ENCODE measurements around the gene EOGT.

EOGT gene

GRCh38 chr3:69058180-69058946 is 44.9 kb upstream of the EOGT start:
- peaks cover 64% of the 10 kb centered on the region for H3K36me3 ChIP-seq (ENCODE audit: insufficient read depth, low read length)
- peaks cover 16% of the 10 kb centered on the region for H3K4me1 ChIP-seq (ENCODE audit: insufficient read depth, low read length, poor library complexity, severe bottlenecking)
- no peaks in the 10 kb centered on the region for H3K9me3 ChIP-seq (ENCODE audit: insufficient read depth, low read depth, low read length)
- peak overlapping the region; percentile 48 for H3K4me2 ChIP-seq (ENCODE audit: low read depth, low read length, poor library complexity, severe bottlenecking)
- H3K27me3 ChIP-seq (ENCODE audit: insufficient read depth, low read length, poor library complexity, severe bottlenecking) = no peaks in the 10 kb centered on the region
- H2AFZ ChIP-seq (ENCODE audit: low read length) = no peak overlapping the region; the same call in 1 of the 2 replicates
- TF ChIP-seq EZH2phosphoT487 (IDR thresholded peaks at IDR 0.05; ENCODE audit: borderline replicate concordance) (no peak), CTCF (conservative IDR thresholded peaks at IDR 0.05; ENCODE audit: low read length) (no peak)
- peak overlapping the region; percentile 46 for H3K9ac ChIP-seq (ENCODE audit: low read depth, low read length, poor library complexity, severe bottlenecking)
- peak overlapping the region; percentile 21 for H3K4me3 ChIP-seq (ENCODE audit: low read length, poor library complexity, severe bottlenecking)
- no peaks in the 10 kb centered on the region for H3K9me2 ChIP-seq (replicated peaks; ENCODE audit: low read depth, low read length)
- H3K79me2 ChIP-seq (ENCODE audit: insufficient read depth, low read length) = no peaks in the 10 kb centered on the region
- H4K20me1 ChIP-seq (ENCODE audit: insufficient read depth, low read length, poor library complexity, severe bottlenecking) = no peaks in the 10 kb centered on the region
- no peaks in the 10 kb centered on the region for H3F3A ChIP-seq (ENCODE audit: low read depth)

- Histone ChIP-seq H2AFZ (ENCODE audit: low read length) (peak overlapping the region; percentile 49), H3K4me1 (ENCODE audit: insufficient read depth, low read length, poor library complexity, severe bottlenecking) (peaks cover 30% of the 10 kb centered on the region), H3K9ac (ENCODE audit: low read depth, low read length, poor library complexity, severe bottlenecking) (peak overlapping the region; percentile 86), H4K20me1 (ENCODE audit: insufficient read depth, low read length, poor library complexity, severe bottlenecking) (peaks cover 27% of the 10 kb centered on the region), H3F3A (ENCODE audit: low read depth) (no peaks in the 10 kb centered on the region), H3K79me2 (ENCODE audit: insufficient read depth, low read length) (peaks cover 45% of the 10 kb centered on the region), H3K9me2 (replicated peaks; ENCODE audit: low read depth, low read length) (no peaks in the 10 kb centered on the region), H3K27me3 (ENCODE audit: insufficient read depth, low read length, poor library complexity, severe bottlenecking) (no peaks in the 10 kb centered on the region), H3K4me2 (ENCODE audit: low read depth, low read length, poor library complexity, severe bottlenecking) (peak overlapping the region; percentile 95), H3K36me3 (ENCODE audit: insufficient read depth, low read length) (peaks cover 30% of the 10 kb centered on the region; the same call in 1 of the 2 replicates), H3K9me3 (ENCODE audit: insufficient read depth, low read depth, low read length) (no peaks in the 10 kb centered on the region), H3K4me3 (ENCODE audit: low read length, poor library complexity, severe bottlenecking) (peak overlapping the region; percentile 97)
- TF ChIP-seq CTCF (conservative IDR thresholded peaks at IDR 0.05; ENCODE audit: low read length) (no peak), EZH2phosphoT487 (IDR thresholded peaks at IDR 0.05; ENCODE audit: borderline replicate concordance) (no peak)
Observed at GRCh38 chr3:69052472-69052898, 39.0 kb upstream of the EOGT start.

GRCh38 chr3:69051756-69052471 is 38.4 kb upstream of the EOGT start, which contains the start of gene TMF1:
TMF1 (minus strand) TSS chr3:69052333; CDS start chr3:69052086, 247 bp downstream.
- Histone ChIP-seq H3K27me3 (ENCODE audit: insufficient read depth, low read length, poor library complexity, severe bottlenecking) (no peaks in the 10 kb centered on the region), H3K4me2 (ENCODE audit: low read depth, low read length, poor library complexity, severe bottlenecking) (peak within 1 kb of the TSS; percentile 95), H3K9me3 (ENCODE audit: insufficient read depth, low read depth, low read length) (no peaks in the 10 kb centered on the region), H3K79me2 (ENCODE audit: insufficient read depth, low read length) (peaks cover 50% of the 10 kb centered on the region), H3K9me2 (replicated peaks; ENCODE audit: low read depth, low read length) (no peaks in the 10 kb centered on the region), H4K20me1 (ENCODE audit: insufficient read depth, low read length, poor library complexity, severe bottlenecking) (peaks cover 27% of the 10 kb centered on the region), H3K9ac (ENCODE audit: low read depth, low read length, poor library complexity, severe bottlenecking) (peak within 1 kb of the TSS; percentile 86), H2AFZ (ENCODE audit: low read length) (peak within 1 kb of the TSS; percentile 49), H3K4me3 (ENCODE audit: low read length, poor library complexity, severe bottlenecking) (peak within 1 kb of the TSS; percentile 97), H3K36me3 (ENCODE audit: insufficient read depth, low read length) (peaks cover 35% of the 10 kb centered on the region; the same call in 1 of the 2 replicates), H3F3A (ENCODE audit: low read depth) (no peaks in the 10 kb centered on the region), H3K4me1 (ENCODE audit: insufficient read depth, low read length, poor library complexity, severe bottlenecking) (peaks cover 35% of the 10 kb centered on the region)
- TF ChIP-seq EZH2phosphoT487 (IDR thresholded peaks at IDR 0.05; ENCODE audit: borderline replicate concordance) = no peak
- TF ChIP-seq CTCF (conservative IDR thresholded peaks at IDR 0.05; ENCODE audit: low read length) = no peak
